Measurements from ENCODE around the gene ZCCHC24.

Gene ZCCHC24

GRCh38 chr10:79355420-79356017, 89.9 kb downstream of the ZCCHC24 start:
- DNase-seq = no peak

GRCh38 chr10:79354615-79355014, 90.8 kb downstream of the ZCCHC24 start:
- no peak for DNase-seq

- no peak for DNase-seq
These were observed 91.3 kb downstream of the ZCCHC24 start for GRCh38 chr10:79354141-79354540.

GRCh38 chr10:79353726-79354125, 91.7 kb downstream of the ZCCHC24 start:
- no peak for DNase-seq

- DNase-seq = no peak
These were observed 92.4 kb downstream of the ZCCHC24 start for GRCh38 chr10:79353000-79353406.

GRCh38 chr10:79352035-79352877, 93.2 kb downstream of the ZCCHC24 start:
- DNase-seq = no peak

GRCh38 chr10:79351332-79351731, 94.1 kb downstream of the ZCCHC24 start:
- no peak for DNase-seq

GRCh38 chr10:79350407-79351154, 94.8 kb downstream of the ZCCHC24 start:
- DNase-seq = no peak

- no peak for DNase-seq
These were observed 95.5 kb downstream of the ZCCHC24 start for GRCh38 chr10:79349766-79350406.

- no peak for DNase-seq
These were observed 96.3 kb downstream of the ZCCHC24 start for GRCh38 chr10:79349072-79349491.

GRCh38 chr10:79348640-79348988, 96.8 kb downstream of the ZCCHC24 start:
- no peak for DNase-seq

GRCh38 chr10:79347894-79348639, 97.4 kb downstream of the ZCCHC24 start:
- peak; percentile 12 for DNase-seq

- DNase-seq = peak; percentile 75
These were observed 98.1 kb downstream of the ZCCHC24 start, which contains the start of gene PPIF for GRCh38 chr10:79347226-79347893. TSS of gene PPIF (plus strand) at chr10:79347469. CDS start at chr10:79347549, 80 bp downstream.

- DNase-seq = peak; percentile 25
These were observed 98.8 kb downstream of the ZCCHC24 start for GRCh38 chr10:79346388-79347225.

- no peak for DNase-seq
These were observed 99.4 kb downstream of the ZCCHC24 start for GRCh38 chr10:79346012-79346340.

GRCh38 chr10:79345241-79346011, 100.0 kb downstream of the ZCCHC24 start:
- DNase-seq = no peak

- peak; percentile 36 for DNase-seq
These were observed 100.8 kb downstream of the ZCCHC24 start for GRCh38 chr10:79344502-79345195.

- DNase-seq = no peak
These were observed 102.4 kb downstream of the ZCCHC24 start for GRCh38 chr10:79342811-79343561.

GRCh38 chr10:79342295-79342761, 103.1 kb downstream of the ZCCHC24 start:
- DNase-seq = no peak

Data from NCI-H2171 treated with DMSO at 0.1 percent for 48 hours (cell line).